Mesendoderm (in vitro differentiated cells): Measurements from ENCODE around the gene PCSK6.

ENCODE experiments used
- DNase-seq: peaks from one replicate; pipeline ENCODE4 v3.0.0; 2013
- H2AK5ac ChIP-seq: 2 replicates; pipeline ENCODE4 v1.6.1; 2013; ENCODE audit warnings: low read length, inconsistent platforms
- H2BK120ac ChIP-seq: 2 replicates; pipeline ENCODE4 v1.6.1; 2013; ENCODE audit warnings: low read depth, mild to moderate bottlenecking, low read length, moderate library complexity, mixed read lengths
- H2BK15ac ChIP-seq: replicated peaks from 2 replicates; pipeline ENCODE4 v1.6.1; 2013; ENCODE audit warnings: low read depth, mild to moderate bottlenecking, moderate library complexity
- H2BK5ac ChIP-seq: 2 replicates; pipeline ENCODE4 v1.6.1; 2013; ENCODE audit warnings: low read length, inconsistent platforms
- H3K18ac ChIP-seq: 2 replicates; pipeline ENCODE4 v1.6.1; 2013; ENCODE audit warnings: mild to moderate bottlenecking, low read length, mixed read lengths
- H3K23ac ChIP-seq: one replicate; pipeline ENCODE4 v1.6.1; 2013; ENCODE audit warnings: low read length
- H3K27ac ChIP-seq: 2 replicates; pipeline ENCODE4 v1.5.1; 2013; ENCODE audit warnings: low read depth, mild to moderate bottlenecking, inconsistent platforms, low read length, moderate library complexity
- H3K27me3 ChIP-seq: 2 replicates; pipeline ENCODE4 v1.6.1; 2013; ENCODE audit warnings: low read length, control low read depth, mild to moderate bottlenecking, inconsistent platforms; ENCODE audit not compliant: insufficient read depth, poor library complexity
- H3K36me3 ChIP-seq: 2 replicates; pipeline ENCODE4 v1.6.1; 2013; ENCODE audit warnings: low read length, inconsistent platforms; ENCODE audit not compliant: control insufficient read depth, insufficient read depth
- H3K4ac ChIP-seq: one replicate; pipeline ENCODE4 v1.6.1; 2013; ENCODE audit warnings: low read depth, mild to moderate bottlenecking, low read length, moderate library complexity
- H3K4me1 ChIP-seq: 2 replicates; pipeline ENCODE4 v1.6.1; 2013; ENCODE audit warnings: low read depth, low read length, inconsistent platforms; ENCODE audit not compliant: control insufficient read depth
- H3K4me2 ChIP-seq: 2 replicates; pipeline ENCODE4 v1.6.1; 2013; ENCODE audit warnings: low read length
- H3K4me3 ChIP-seq: 2 replicates; pipeline ENCODE4 v1.5.1; 2013; ENCODE audit warnings: mild to moderate bottlenecking, low read length
- H3K56ac ChIP-seq: one replicate; pipeline ENCODE4 v1.6.1; 2013; ENCODE audit warnings: low read length
- H3K79me1 ChIP-seq: 2 replicates; pipeline ENCODE4 v1.6.1; 2013; ENCODE audit warnings: low read length, inconsistent platforms
- H3K79me2 ChIP-seq: 2 replicates; pipeline ENCODE4 v1.6.1; 2013; ENCODE audit warnings: mild to moderate bottlenecking, low read length; ENCODE audit not compliant: control insufficient read depth, insufficient read depth
- H3K9ac ChIP-seq: 2 replicates; pipeline ENCODE4 v1.6.1; 2013; ENCODE audit warnings: low read length, inconsistent platforms
- H4K5ac ChIP-seq: one replicate; pipeline ENCODE4 v1.6.1; 2013; ENCODE audit warnings: low read length
- H4K8ac ChIP-seq: one replicate; pipeline ENCODE4 v1.6.1; 2013; ENCODE audit warnings: low read depth, mild to moderate bottlenecking, control low read depth, low read length, moderate library complexity
- WGBS: extraction: QIAGEN DNeasy Blood & Tissue Kit; methylation state at CpG from one replicate; pipeline ENCODE4 v1.1.7; 2013; ENCODE audit warnings: low lambda C conversion rate, missing lambda C conversion rate; ENCODE audit not compliant: insufficient coverage; ENCODE audit errors: extremely low coverage; 5-methylcytosine and 5-hydroxymethylcytosine counted together

PCSK6 gene

DNA sequence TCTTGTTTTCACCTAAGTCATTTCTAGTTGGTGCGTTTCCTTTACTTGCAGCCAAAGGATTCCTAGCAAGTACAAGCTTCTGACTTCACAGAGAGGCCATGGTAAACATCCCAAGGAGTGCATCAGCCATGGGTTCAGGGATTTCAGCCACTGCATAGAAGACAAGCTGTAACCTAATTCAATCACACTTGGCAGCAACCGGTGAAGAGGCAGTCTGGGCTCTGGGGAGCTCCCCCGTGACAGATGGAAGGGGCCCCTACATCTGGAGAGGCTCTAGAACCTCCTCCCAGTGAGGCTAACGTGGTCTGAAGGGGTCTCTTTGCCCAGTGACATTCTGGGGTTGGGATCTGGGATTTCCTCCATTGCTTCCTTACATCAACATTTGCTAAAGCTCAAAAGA is 186.1 kb downstream of the PCSK6 start:
- DNase-seq = no peak
- no CpG with 5 or more reads among the region's 4 CpGs for WGBS

DNA sequence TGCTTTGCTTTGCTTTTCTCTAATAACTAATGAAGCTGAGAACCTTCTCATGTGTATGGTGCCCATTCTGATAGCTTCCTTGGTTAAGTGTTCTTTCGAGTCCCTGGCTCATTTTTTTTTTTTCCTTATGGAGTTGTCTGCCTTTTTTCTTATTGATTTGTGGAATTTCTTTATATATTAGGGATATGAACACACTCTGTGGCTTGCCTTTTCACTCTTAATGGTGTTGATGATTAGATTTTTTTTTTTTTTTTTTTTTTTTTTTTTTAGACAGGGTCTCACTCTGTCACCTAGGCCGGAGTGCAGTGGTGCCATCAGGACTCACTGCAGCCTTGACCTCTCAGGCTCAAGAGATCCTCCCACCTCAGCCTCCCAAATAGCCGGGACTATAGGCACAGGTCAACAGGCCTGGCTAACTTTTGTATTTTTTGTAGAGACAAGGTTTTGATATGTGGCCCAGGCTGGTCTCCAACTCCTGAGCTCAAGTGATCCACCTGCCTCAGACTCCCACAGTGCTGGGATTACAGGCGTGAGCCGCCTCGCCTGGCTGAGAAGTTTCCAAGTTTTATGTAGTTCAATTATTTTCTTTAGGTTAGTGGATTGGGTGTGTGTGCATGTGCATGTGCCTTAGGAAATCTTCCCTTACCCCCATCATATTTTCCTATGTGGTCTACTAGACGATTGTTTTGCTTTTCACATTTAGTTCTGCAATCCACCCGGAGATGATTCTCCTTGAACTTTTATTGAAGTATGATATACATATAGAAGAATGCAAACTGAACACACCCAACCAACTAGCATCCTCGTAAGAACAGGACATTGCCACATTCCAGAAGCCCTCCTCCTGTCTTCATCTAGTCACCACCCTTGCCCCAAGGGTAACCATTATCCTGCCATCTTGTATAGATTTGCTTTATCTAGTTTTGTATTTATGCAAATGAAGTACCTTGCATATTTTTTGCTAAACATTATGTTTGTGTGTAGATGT is 192.8 kb downstream of the PCSK6 start:
- Histone ChIP-seq H3K27ac (no peak overlapping the region), H3K23ac (no peak overlapping the region), H2BK120ac (no peak overlapping the region), H2BK5ac (no peak overlapping the region), H3K36me3 (no peaks in the 10 kb centered on the region), H3K56ac (no peak overlapping the region), H4K8ac (no peak overlapping the region), H3K4me1 (no peaks in the 10 kb centered on the region), H3K4me2 (no peak overlapping the region), H2AK5ac (no peak overlapping the region), H3K27me3 (no peaks in the 10 kb centered on the region), H3K4me3 (no peak overlapping the region), H3K18ac (no peak overlapping the region), H3K4ac (no peak overlapping the region), H3K79me2 (peaks cover 29% of the 10 kb centered on the region), H4K5ac (no peak overlapping the region), H3K9ac (no peak overlapping the region), H2BK15ac (no peak overlapping the region), H3K79me1 (peaks cover 2% of the 10 kb centered on the region)
- no CpG with 5 or more reads among the region's 9 CpGs for WGBS
- no peak for DNase-seq

More for the DNA sequence above, 186.1 kb downstream of the PCSK6 start:
- H2BK5ac ChIP-seq = no peak overlapping the region
- H3K23ac ChIP-seq = no peak overlapping the region
- H2AK5ac ChIP-seq = no peak overlapping the region
- no peaks in the 10 kb centered on the region for H3K36me3 ChIP-seq
- H2BK120ac ChIP-seq = no peak overlapping the region
- no peak overlapping the region for H3K9ac ChIP-seq
- H3K4me3 ChIP-seq = no peak overlapping the region
- H4K8ac ChIP-seq = no peak overlapping the region
- no peak overlapping the region for H3K56ac ChIP-seq
- no peak overlapping the region for H2BK15ac ChIP-seq
- no peaks in the 10 kb centered on the region for H3K4me1 ChIP-seq
- H4K5ac ChIP-seq = no peak overlapping the region
- no peak overlapping the region for H3K4me2 ChIP-seq
- H3K79me2 ChIP-seq = no peaks in the 10 kb centered on the region
- no peak overlapping the region for H3K4ac ChIP-seq
- H3K27ac ChIP-seq = no peak overlapping the region
- H3K79me1 ChIP-seq = no peaks in the 10 kb centered on the region
- no peak overlapping the region for H3K18ac ChIP-seq
- no peaks in the 10 kb centered on the region for H3K27me3 ChIP-seq

DNA sequence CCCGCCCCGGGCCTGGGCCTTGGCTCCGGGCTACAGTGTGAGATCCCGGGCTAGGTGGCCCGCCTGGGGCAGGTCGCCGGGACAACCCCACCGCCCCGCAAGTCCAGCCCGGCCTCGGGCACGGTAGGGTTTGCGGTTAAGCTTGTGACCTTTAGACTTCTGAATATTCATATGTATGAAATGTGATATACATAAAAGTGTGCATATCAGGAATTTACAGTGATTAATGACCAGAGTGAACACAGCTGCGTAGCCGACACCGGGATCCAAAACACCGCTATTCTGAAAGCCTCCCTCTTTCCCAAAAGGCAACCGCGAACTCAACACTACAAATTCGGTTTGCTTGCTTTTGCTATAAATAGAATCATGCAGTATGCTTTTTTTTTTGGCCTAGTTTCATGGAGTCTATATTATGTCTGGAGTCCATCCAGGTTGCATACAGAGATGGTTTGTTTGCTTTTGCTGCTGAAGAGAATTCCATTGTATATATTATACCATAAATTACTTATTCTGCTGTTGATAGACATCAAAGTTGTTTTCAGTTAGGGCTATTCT is 193.8 kb downstream of the PCSK6 start:
- Histone ChIP-seq H2BK5ac (no peak overlapping the region), H3K4ac (no peak overlapping the region), H3K4me1 (no peaks in the 10 kb centered on the region), H4K8ac (peak overlapping the region; percentile 88), H3K4me3 (peak overlapping the region; percentile 94), H3K56ac (peak overlapping the region; percentile 92), H3K36me3 (no peaks in the 10 kb centered on the region), H3K4me2 (peak overlapping the region; percentile 71), H3K23ac (no peak overlapping the region), H3K79me1 (peaks cover 2% of the 10 kb centered on the region), H3K27ac (no peak overlapping the region), H4K5ac (no peak overlapping the region), H3K27me3 (no peaks in the 10 kb centered on the region), H3K9ac (peak overlapping the region; percentile 90), H3K79me2 (peaks cover 32% of the 10 kb centered on the region), H2BK120ac (no peak overlapping the region), H2BK15ac (no peak overlapping the region), H2AK5ac (no peak overlapping the region), H3K18ac (peak overlapping the region; percentile 31)
- no CpG with 5 or more reads among the region's 20 CpGs for WGBS
- DNase-seq = no peak

DNA sequence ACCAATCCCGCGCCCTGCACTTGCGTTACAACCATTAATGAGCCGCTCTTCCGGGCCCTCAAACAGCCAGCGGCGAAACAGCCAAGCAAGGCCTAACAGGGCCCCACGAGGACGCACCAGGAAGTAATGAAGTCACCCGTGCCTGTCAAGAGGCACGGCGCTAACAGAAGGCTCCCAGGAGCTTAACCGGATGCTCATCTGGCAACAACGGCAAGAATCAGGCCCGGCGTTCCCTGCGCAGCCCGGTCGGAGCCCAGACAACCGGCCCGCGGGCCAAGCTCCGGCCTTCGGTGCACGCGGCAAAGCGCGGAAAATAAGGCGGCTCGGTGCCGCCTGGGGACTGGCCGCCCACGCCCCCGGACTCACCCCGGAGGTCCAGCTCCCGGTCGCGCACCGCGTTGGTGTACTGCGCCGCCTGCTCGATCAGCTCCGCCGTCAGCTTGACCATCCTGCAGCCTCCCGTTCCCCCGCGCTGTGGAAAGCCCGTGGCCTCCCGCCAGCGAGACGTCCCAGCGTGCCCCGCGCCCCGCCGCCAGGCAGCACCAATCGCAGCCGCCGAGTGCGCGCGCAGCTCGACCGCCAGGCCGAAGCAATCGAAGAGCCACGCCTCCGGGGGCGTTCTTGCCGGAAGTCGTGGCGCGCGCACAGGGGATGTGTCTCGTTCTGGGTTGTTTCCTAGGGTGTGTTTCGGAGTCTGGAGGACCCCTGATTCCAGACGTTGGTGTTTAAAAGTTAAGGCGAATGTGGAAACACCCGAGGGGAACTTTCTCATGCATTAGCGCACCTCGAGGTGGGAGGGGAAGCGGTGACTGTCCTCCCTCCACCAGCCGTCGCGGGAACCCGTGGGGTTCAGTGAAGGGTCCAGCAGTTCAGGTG is 194.5 kb downstream of the PCSK6 start, which contains the start of gene SNRPA1:
Gene SNRPA1 (minus strand): TSS at position 518 of the 876 bp plus-strand sequence. CDS start 70 bp downstream, at position 448.
- H3K4ac ChIP-seq = no peak within 1 kb of the TSS
- H3K4me1 ChIP-seq = no peaks in the 10 kb centered on the region
- H4K8ac ChIP-seq = peak within 1 kb of the TSS; percentile 88
- no peaks in the 10 kb centered on the region for H3K27me3 ChIP-seq
- peak within 1 kb of the TSS; percentile 99 for H3K9ac ChIP-seq
- H3K18ac ChIP-seq = peak within 1 kb of the TSS; percentile 62
- no peak within 1 kb of the TSS for H4K5ac ChIP-seq
- H3K23ac ChIP-seq = no peak within 1 kb of the TSS
- H3K4me3 ChIP-seq = peak within 1 kb of the TSS; percentile 99
- peak within 1 kb of the TSS; percentile 61 for H2BK5ac ChIP-seq
- no peak within 1 kb of the TSS for H2BK120ac ChIP-seq
- no peak within 1 kb of the TSS for H2BK15ac ChIP-seq
- no CpG with 5 or more reads among the region's 87 CpGs for WGBS
- DNase-seq = peak; percentile 95
- peaks cover 4% of the 10 kb centered on the region for H3K79me1 ChIP-seq
- no peaks in the 10 kb centered on the region for H3K36me3 ChIP-seq
- H2AK5ac ChIP-seq = peak within 1 kb of the TSS; percentile 49
- peak within 1 kb of the TSS; percentile 95 for H3K4me2 ChIP-seq
- peak within 1 kb of the TSS; percentile 68 for H3K27ac ChIP-seq
- peaks cover 35% of the 10 kb centered on the region for H3K79me2 ChIP-seq
- peak within 1 kb of the TSS; percentile 98 for H3K56ac ChIP-seq

DNA sequence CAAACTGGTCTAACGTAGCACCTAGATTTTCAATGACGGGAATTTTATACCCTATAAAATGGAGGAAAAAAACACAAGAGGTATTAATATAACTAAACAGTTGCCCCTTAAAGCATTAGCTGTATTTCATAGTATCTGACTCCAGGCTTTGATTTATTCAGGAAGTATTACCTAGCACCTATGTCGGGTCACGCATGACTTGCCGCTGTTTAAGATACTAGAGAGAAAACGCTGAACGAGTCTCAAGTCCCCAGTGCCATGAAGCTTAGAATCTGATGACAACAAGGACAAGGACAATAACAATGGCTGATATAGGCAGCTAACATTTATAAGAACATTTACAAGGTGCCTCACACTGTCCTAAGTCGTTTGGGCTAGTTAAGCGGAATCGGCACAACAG is 196.4 kb downstream of the PCSK6 start:
- no peaks in the 10 kb centered on the region for H3K4me1 ChIP-seq
- peaks cover 41% of the 10 kb centered on the region for H3K79me2 ChIP-seq
- no peak overlapping the region for H2BK15ac ChIP-seq
- no peak overlapping the region for H4K8ac ChIP-seq
- no peak overlapping the region for H2AK5ac ChIP-seq
- no peak overlapping the region for H3K27ac ChIP-seq
- H3K79me1 ChIP-seq = peaks cover 8% of the 10 kb centered on the region
- no peak overlapping the region for H3K18ac ChIP-seq
- peak overlapping the region; percentile 32 for H3K4me2 ChIP-seq
- no peaks in the 10 kb centered on the region for H3K27me3 ChIP-seq
- no peak for DNase-seq
- no peak overlapping the region for H4K5ac ChIP-seq
- no peak overlapping the region for H2BK120ac ChIP-seq
- no peaks in the 10 kb centered on the region for H3K36me3 ChIP-seq
- no peak overlapping the region for H3K56ac ChIP-seq
- no peak overlapping the region for H2BK5ac ChIP-seq
- H3K4me3 ChIP-seq = no peak overlapping the region
- no peak overlapping the region for H3K23ac ChIP-seq
- no peak overlapping the region for H3K4ac ChIP-seq
- WGBS = no CpG with 5 or more reads among the region's 10 CpGs
- peak overlapping the region; percentile 99 for H3K9ac ChIP-seq
